Placental epithelial cell (primary cell): ENCODE measurements around the gene RAB4B. TPM values are rescaled to one million over a fixed set of nuclear protein-coding genes. Genes with fewer than 3 reads are reported as not detected.

Experiments used
- total RNA-seq: library from RNA; depleted of rRNA; stranded (reverse); fragments of >200 nt; gene quantifications from 2 replicates; pipeline ENCODE4 v1.2.3, GENCODE V29; 2012

RAB4B gene, protein sequence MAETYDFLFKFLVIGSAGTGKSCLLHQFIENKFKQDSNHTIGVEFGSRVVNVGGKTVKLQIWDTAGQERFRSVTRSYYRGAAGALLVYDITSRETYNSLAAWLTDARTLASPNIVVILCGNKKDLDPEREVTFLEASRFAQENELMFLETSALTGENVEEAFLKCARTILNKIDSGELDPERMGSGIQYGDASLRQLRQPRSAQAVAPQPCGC
- total RNA-seq: 10.2 and 16.7 TPM in 2 replicates

DNA sequence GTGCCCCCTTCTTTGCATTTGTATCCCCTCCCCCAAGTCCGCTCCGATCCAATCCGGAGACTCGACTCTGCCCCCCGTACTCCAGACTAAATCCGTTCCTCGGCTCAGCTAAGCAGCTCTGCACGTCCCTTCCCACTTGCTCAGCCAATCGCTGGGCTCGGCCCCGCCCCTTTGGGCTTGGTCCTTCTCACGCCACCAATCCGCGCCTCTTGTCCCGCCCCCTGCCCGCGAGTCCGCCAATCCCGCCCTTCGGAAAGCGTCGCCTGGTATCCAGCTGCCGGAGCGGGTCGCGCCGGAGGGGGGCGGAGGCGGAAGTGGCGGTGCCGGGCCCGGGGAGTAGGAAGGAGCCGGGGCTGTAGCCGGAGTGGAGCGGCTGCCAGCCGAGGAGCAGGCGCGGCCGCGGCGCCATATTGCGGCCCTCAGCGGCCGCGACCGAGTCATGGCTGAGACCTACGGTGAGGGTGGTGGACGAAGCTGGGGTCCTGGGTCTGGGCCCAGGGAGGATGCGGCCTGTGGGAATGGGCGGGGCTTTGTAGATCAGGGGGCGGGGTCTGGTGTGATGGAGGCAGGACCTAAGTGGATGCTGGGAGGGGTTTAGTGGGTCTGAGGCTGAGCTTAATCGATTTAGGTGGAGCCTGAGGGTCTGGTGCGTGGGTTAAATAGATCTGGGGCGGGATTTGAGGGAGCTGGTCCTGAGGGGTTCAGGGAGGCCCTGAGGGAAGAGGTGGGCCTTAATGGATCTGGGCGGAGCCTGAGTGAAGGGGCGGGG is at the start of gene RAB4B:
Gene RAB4B (plus strand): TSS at position 311 of the 769 bp plus-strand sequence. CDS start 129 bp downstream, at position 440.

DNA sequence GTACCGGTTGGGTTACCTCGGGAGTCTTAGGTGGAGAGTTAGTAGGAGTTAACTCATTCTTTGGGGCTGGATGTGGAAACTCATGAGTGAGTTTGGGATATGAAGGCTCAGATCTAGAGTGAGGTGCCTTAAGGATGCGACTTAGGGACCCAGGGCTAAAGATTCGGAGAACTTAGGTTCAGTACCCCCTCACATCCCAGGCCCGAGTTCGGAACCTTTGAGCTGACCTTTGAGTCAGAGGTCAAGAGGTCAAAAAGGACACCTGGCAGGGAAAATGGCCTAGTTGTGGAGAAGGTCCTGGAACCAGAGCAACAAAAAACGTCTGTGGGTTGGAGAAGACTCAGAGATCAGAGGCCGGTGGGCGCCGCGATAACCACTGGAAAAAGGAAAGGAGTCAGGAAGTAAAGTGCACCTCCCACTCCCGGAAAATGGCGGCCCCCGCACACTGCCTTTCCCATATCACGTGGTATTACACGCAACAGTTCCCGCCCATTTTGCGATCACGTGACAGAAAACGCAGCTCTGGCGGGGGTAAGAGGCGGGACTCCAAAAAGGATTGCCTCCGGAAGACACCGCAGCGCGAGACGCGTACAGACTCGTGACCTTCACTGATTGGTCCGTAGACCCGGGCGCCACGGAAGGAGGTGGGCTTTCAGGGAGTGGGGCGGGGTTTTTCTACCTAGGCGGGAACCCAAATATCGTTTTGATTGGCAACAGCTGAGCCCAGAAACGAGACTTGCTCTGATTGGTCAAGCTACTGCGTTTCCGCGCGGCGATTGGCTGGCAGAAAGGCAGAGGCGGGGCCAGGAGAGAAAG is 27.8 kb upstream of the RAB4B start, which contains the start of gene ACTMAP:
Gene ACTMAP (minus strand): TSS at position 420 of the 816 bp plus-strand sequence. CDS start 674 bp downstream, outside the sequence.

DNA sequence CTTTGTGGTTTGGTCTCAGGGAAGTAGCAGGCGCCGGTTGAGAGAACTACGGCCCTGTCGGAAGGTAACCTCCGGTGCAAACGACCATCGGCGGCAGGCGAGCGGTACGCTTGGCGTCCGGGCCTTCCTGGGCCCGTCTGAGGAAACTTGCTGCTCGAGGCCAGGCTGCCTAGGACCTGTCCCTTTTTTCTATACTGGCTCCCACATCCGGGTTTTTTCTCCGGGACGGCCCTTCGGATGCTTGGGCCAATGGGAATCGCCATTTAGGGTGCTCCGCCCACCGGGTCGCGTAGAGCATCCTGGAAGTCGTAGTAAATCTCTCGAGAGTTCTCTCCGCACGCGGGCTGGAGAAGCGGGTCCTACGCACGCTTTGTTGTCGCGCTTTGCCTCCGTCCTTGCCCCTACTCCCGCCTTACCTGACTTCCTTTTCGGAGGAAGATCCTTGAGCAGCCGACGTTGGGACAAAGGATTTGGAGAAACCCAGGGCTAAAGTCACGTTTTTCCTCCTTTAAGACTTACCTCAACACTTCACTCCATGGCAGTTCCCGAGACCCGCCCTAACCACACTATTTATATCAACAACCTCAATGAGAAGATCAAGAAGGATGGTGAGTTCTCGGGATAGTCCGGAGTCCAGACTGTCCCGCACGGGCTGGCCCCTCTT is 27.0 kb upstream of the RAB4B start, which contains the start of gene SNRPA:
Gene SNRPA (plus strand): TSS at position 330 of the 664 bp plus-strand sequence. CDS start 206 bp downstream, at position 536.

DNA sequence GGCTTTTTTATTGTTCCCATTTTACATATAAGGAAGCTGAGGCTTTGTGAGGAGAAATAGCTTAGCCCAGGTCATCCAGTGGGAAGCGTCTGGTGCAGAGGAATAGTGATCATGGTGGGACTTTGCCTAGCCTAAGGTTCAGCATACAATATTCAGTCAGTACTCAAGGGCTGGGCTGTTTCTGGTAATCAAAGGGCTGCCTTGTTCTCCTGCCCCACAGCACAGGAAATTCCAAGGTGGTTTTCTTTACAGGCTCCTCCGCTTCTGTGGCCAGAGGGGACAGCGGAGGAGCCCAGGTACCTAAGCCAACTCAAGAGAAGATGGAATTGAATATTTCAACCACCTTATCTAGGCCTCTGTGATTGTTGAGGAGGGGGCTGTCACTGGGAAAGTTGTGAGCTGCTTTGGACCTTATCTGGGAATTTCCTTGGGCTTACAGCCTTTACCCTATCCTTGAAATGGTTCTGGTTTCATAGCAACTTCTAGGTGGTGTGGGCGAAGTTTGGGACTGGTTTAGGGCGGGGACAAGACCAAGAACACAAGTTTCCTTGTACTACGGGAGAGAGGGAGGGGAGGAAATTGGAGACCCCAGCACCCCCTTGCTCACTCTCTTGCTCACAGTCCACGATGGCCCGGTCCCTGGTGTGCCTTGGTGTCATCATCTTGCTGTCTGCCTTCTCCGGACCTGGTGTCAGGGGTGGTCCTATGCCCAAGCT is 3.0 kb upstream of the RAB4B start, which contains the start of gene MIA:
Gene MIA (plus strand): TSS at position 606 of the 716 bp plus-strand sequence. CDS start 22 bp downstream, at position 628.

DNA sequence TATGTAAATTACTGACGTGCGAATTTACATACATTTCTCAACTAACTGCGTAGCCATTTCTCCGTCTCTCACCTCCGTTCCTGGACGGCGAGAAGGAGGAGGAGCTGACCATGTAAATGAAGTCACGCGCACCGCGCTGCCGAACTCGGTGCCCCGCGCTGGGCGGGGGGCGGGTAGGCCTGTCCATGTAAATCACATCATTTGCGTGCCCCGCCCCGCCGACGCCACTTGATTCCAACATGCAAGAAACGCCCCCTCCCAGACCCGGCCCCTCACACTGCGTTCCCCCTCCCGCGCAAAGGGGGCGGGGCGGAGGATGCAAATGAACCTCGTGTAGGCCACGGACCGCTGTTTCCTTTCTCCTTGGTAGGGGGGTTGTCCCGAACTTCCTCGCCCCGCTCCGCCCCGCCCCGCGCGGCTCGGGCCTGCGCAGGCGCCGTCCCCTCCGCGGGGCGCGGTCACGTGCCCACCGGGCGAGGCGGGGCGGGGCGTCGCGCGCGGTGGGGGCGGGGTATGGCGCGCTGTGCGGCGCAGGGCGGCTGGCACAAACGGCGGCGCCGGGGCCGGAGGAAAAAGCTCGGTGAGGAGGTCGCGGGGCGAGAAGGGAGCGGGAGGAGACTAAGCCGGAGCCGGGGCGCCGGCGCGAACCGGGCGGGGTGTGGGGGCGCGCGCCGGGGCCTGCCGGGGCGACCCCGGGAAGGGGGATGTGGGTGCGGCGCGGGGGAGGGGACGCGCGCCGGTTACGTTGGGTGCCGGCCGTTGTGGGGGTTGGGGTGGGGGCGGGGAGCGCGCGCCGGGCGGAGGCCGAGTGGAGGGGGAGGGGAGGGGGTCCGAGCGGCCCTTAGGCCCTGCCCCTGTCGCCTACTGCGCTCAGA is 20.9 kb downstream of the RAB4B start, which contains the start of gene EGLN2:
Gene EGLN2 (plus strand): TSS at position 509 of the 875 bp plus-strand sequence. CDS start 1,382 bp downstream, outside the sequence.

Other genes starting within 250 kb of the RAB4B start
- 30.6 and 44.4 TPM in 2 replicates for gene SHKBP1, start 201.4 kb upstream of the RAB4B start, total RNA-seq
- gene LTBP4, start 176.9 kb upstream of the RAB4B start, total RNA-seq: 44.7 and 62.8 TPM in 2 replicates
- gene NUMBL, start 87.6 kb upstream of the RAB4B start, total RNA-seq: 38.6 and 39.3 TPM in 2 replicates
- gene COQ8B, start 61.4 kb upstream of the RAB4B start, total RNA-seq: 44.7 and 48.7 TPM in 2 replicates
- gene ITPKC, start 61.1 kb upstream of the RAB4B start, total RNA-seq: 40.1 and 52.2 TPM in 2 replicates
- gene ACTMAP, start 27.8 kb upstream of the RAB4B start, total RNA-seq: 0.79 and 1.7 TPM in 2 replicates
- gene SNRPA, start 27.0 kb upstream of the RAB4B start, total RNA-seq: 36.1 and 61.5 TPM in 2 replicates
- gene MIA, start 2.7 kb upstream of the RAB4B start, total RNA-seq: 0.79 TPM in 1 of 2 replicates, not detected in the other
- 60.1 and 71.8 TPM in 2 replicates for gene EGLN2, start 20.9 kb downstream of the RAB4B start, total RNA-seq
- gene CYP2A6, start 72.2 kb downstream of the RAB4B start, total RNA-seq: not detected in 2 replicates
- gene CYP2A7, start 104.0 kb downstream of the RAB4B start, total RNA-seq: not detected in 2 replicates
- gene CYP2B6, start 213.0 kb downstream of the RAB4B start, total RNA-seq: not detected in 2 replicates